Cardiac muscle cell (in vitro differentiated cells and primary cell): Measurements from ENCODE around the gene TMEM175. TPM values are rescaled to one million over a fixed set of nuclear protein-coding genes. Genes with fewer than 3 reads are reported as not detected.
A peak's percentile ranks its signal among the peaks of the same experiment; 100 is the strongest.

Experiments used
- DNase-seq, 2 donors: peaks; one replicate each; pipeline versions ENCODE4 v3.0.0 to v3.0.0-alpha.2; 2010 to 2017; ENCODE audit warnings: low read depth in 1 of 2, low spot score in 1 of 2
- H3K27ac ChIP-seq: fragments of 200-600 bp; sonication (generic); 2 replicates; pipeline ENCODE4 v1.5.1; 2016
- H3K27me3 ChIP-seq: fragments of 200-600 bp; sonication (generic); 2 replicates; pipeline ENCODE4 v1.6.0; 2016; ENCODE audit warnings: control low read depth
- H3K36me3 ChIP-seq: fragments of 200-600 bp; sonication (generic); 2 replicates; pipeline ENCODE4 v1.5.1; 2016; ENCODE audit warnings: control low read depth
- H3K4me1 ChIP-seq: fragments of 200-600 bp; sonication (generic); 2 replicates; pipeline ENCODE4 v1.8.1; 2017; ENCODE audit warnings: low read depth, mild to moderate bottlenecking, mixed run types
- H3K4me3 ChIP-seq: fragments of 200-600 bp; sonication (generic); 2 replicates; pipeline ENCODE4 v1.5.1; 2016; ENCODE audit warnings: mild to moderate bottlenecking
- H3K9me3 ChIP-seq: fragments of 200-600 bp; sonication (generic); 2 replicates; pipeline ENCODE4 v1.5.1; 2017; ENCODE audit warnings: low read depth, mild to moderate bottlenecking, control low read depth
- polyA plus RNA-seq: library from polyadenylated mRNA; unstranded; fragments of >200 nt; fragmentation: Nextera tagmentation; extraction: Ambion mirVana; gene quantifications from 2 replicates; pipeline ENCODE4 v1.2.1, GENCODE V29; 2016
- total RNA-seq: library from RNA; depleted of rRNA; stranded (reverse); fragments of >200 nt; gene quantifications from 2 replicates; pipeline ENCODE4 v1.2.3, GENCODE V29; 2016
- TF ChIP-seq, protein P1 (sequence below): IDR thresholded peaks from 2 replicates; pipeline ENCODE4 v1.5.1; 2012; ENCODE audit warnings: low read depth, mild to moderate bottlenecking, low read length

Gene TMEM175
- total and polyA plus RNA-seq, 2 experiments from 2014 or later: 31.6 to 35.1 TPM

DNA sequence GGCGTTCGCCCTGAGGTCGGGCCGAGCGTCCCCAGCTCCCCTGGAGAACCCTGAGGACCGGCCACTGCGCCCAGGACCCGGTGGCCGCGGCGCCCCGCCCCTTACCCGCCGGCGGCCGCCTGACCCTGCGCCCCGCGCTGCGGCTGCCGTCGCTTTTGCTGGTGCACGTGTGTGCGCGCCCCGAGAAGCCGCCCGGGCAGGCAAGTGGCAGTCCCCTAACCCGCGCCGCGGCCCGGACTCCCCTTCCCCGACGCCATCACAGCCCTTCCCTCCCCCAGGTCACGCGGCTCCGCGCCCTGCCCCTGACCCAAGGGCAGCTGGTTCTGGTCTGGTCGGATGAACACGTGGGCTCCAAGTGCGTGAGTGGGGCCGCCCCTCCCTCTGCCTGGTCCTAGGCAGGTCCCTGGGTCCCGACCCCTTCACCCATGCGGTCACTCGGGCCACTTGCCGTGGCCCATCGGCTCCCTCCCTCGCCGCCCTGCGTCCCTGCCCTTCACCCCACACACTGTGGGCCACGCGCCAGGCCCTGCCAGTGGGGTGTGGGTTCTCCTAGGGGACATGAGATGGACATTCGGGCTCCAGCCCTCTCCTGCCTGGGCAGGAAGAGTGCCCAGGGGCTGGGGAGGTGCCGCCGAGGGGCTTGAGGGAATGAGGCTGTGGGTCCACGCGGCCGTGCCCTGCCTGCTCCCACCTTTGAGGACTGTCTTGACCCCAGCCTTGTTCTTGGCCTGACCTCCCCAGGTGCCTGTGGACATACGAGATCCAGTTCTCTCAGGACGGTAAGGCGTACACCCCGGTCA is 71.2 kb downstream of the TMEM175 start:
- Histone ChIP-seq H3K9me3 (no peaks in the 10 kb centered on the region), H3K36me3 (no peaks in the 10 kb centered on the region), H3K4me3 (peak overlapping the region; percentile 13), H3K27me3 (peaks cover 98% of the 10 kb centered on the region), H3K27ac (no peak overlapping the region), H3K4me1 (no peaks in the 10 kb centered on the region)
- DNase-seq: no peak
- TF ChIP-seq, protein P1, sequence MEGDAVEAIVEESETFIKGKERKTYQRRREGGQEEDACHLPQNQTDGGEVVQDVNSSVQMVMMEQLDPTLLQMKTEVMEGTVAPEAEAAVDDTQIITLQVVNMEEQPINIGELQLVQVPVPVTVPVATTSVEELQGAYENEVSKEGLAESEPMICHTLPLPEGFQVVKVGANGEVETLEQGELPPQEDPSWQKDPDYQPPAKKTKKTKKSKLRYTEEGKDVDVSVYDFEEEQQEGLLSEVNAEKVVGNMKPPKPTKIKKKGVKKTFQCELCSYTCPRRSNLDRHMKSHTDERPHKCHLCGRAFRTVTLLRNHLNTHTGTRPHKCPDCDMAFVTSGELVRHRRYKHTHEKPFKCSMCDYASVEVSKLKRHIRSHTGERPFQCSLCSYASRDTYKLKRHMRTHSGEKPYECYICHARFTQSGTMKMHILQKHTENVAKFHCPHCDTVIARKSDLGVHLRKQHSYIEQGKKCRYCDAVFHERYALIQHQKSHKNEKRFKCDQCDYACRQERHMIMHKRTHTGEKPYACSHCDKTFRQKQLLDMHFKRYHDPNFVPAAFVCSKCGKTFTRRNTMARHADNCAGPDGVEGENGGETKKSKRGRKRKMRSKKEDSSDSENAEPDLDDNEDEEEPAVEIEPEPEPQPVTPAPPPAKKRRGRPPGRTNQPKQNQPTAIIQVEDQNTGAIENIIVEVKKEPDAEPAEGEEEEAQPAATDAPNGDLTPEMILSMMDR: no peak

DNA sequence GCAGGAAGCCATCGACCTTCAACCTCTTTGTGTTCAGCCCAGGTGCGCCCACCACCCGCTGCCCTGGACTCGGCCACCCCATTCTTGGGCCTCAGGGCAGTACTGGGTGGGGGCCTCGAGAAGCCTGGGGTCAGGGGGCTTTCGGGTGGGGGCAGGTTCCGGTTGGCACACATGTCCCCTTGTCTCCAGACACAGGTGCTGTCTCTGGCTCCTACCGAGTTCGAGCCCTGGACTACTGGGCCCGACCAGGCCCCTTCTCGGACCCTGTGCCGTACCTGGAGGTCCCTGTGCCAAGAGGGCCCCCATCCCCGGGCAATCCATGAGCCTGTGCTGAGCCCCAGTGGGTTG is 71.8 kb downstream of the TMEM175 start:
- Histone ChIP-seq H3K27me3 (peaks cover 98% of the 10 kb centered on the region), H3K9me3 (no peaks in the 10 kb centered on the region), H3K4me3 (no peak overlapping the region), H3K36me3 (no peaks in the 10 kb centered on the region), H3K4me1 (no peaks in the 10 kb centered on the region), H3K27ac (no peak overlapping the region)
- TF ChIP-seq, protein P1: no peak
- DNase-seq: no peak

GRCh38 chr4:1004557-1005485 is 72.6 kb downstream of the TMEM175 start:
- DNase-seq: no peak

GRCh38 chr4:1006856-1007255 is 74.6 kb downstream of the TMEM175 start:
- Histone ChIP-seq H3K36me3 (no peaks in the 10 kb centered on the region), H3K27me3 (peaks cover 90% of the 10 kb centered on the region), H3K27ac (no peak overlapping the region), H3K4me1 (no peaks in the 10 kb centered on the region), H3K4me3 (no peak overlapping the region), H3K9me3 (no peaks in the 10 kb centered on the region)
- TF ChIP-seq, protein P1: no peak
- no peak for DNase-seq

More at GRCh38 chr4:1004557-1005485, 72.6 kb downstream of the TMEM175 start:
- Histone ChIP-seq H3K27ac (no peak overlapping the region), H3K4me1 (no peaks in the 10 kb centered on the region), H3K4me3 (no peak overlapping the region), H3K36me3 (no peaks in the 10 kb centered on the region), H3K27me3 (peaks cover 97% of the 10 kb centered on the region), H3K9me3 (no peaks in the 10 kb centered on the region)
- TF ChIP-seq, protein P1: no peak

Other genes starting within 250 kb of the TMEM175 start
- gene SLC49A3, start 243.3 kb upstream of the TMEM175 start, total RNA-seq: 0.42 and 1.9 TPM in 2 replicates
- gene SLC49A3, start 243.3 kb upstream of the TMEM175 start, polyA plus RNA-seq: 0.47 and 2.3 TPM in 2 replicates
- gene PCGF3, start 226.6 kb upstream of the TMEM175 start, total RNA-seq: 59.6 and 118 TPM in 2 replicates
- gene PCGF3, start 226.6 kb upstream of the TMEM175 start, polyA plus RNA-seq: 28.1 and 32.8 TPM in 2 replicates
- 0.92 and 1.8 TPM in 2 replicates for gene CPLX1, start 106.3 kb upstream of the TMEM175 start, total RNA-seq
- gene CPLX1, start 106.3 kb upstream of the TMEM175 start, polyA plus RNA-seq: 0.79 TPM in 1 of 2 replicates, not detected in the other
- gene GAK, start 144 bp upstream of the TMEM175 start, total RNA-seq: 88.6 and 144 TPM in 2 replicates
- 59.8 and 63.8 TPM in 2 replicates for gene GAK, start 144 bp upstream of the TMEM175 start, polyA plus RNA-seq
- gene DGKQ, start 41.1 kb downstream of the TMEM175 start, total RNA-seq: 15.9 and 17.1 TPM in 2 replicates
- gene DGKQ, start 41.1 kb downstream of the TMEM175 start, polyA plus RNA-seq: 13.5 and 15.1 TPM in 2 replicates
- gene IDUA, start 54.6 kb downstream of the TMEM175 start, total RNA-seq: 13.0 and 14.9 TPM in 2 replicates
- gene IDUA, start 54.6 kb downstream of the TMEM175 start, polyA plus RNA-seq: 29.9 and 34.0 TPM in 2 replicates
- gene SLC26A1, start 60.9 kb downstream of the TMEM175 start, total RNA-seq: 0.25 and 0.77 TPM in 2 replicates
- 2.8 and 6.3 TPM in 2 replicates for gene SLC26A1, start 60.9 kb downstream of the TMEM175 start, polyA plus RNA-seq
- gene FGFRL1, start 79.2 kb downstream of the TMEM175 start, total RNA-seq: 32.7 and 40.7 TPM in 2 replicates
- 18.7 and 22.9 TPM in 2 replicates for gene FGFRL1, start 79.2 kb downstream of the TMEM175 start, polyA plus RNA-seq
- 0.11 and 0.80 TPM in 2 replicates for gene RNF212, start 181.1 kb downstream of the TMEM175 start, total RNA-seq
- gene RNF212, start 181.1 kb downstream of the TMEM175 start, polyA plus RNA-seq: 1.7 and 7.1 TPM in 2 replicates
- 0.12 and 0.42 TPM in 2 replicates for gene SPON2, start 240.1 kb downstream of the TMEM175 start, total RNA-seq
- 0.98 and 1.2 TPM in 2 replicates for gene SPON2, start 240.1 kb downstream of the TMEM175 start, polyA plus RNA-seq